Fibroblast of mammary gland (primary cell): Measurements from ENCODE around the gene SARDH.

Experiments
- DNase-seq: peaks from one replicate; pipeline ENCODE4 v3.0.0-alpha.2; 2010; ENCODE audit warnings: low read depth
- H3K4me3 ChIP-seq: 2 replicates; pipeline ENCODE4 v1.5.1; 2011; ENCODE audit warnings: low read depth, mild to moderate bottlenecking, low read length, moderate library complexity; ENCODE audit not compliant: control insufficient read depth
- CTCF ChIP-seq: conservative IDR thresholded peaks from 2 replicates; pipeline ENCODE4 v1.5.1; 2011; ENCODE audit warnings: low read depth, low read length, inconsistent platforms; ENCODE audit not compliant: control insufficient read depth, insufficient read depth

SARDH gene

GRCh38 chr9:133654736-133655657, 83.2 kb downstream of the SARDH start:
- TF ChIP-seq CTCF, result no peak
- H3K4me3 ChIP-seq, result no peak overlapping the region
- no peak for DNase-seq

- TF ChIP-seq CTCF, result no peak
- H3K4me3 ChIP-seq, result no peak overlapping the region
- DNase-seq, result no peak
Measured at GRCh38 chr9:133653638-133654037, 84.5 kb downstream of the SARDH start.

GRCh38 chr9:133650026-133650425, 88.1 kb downstream of the SARDH start:
- no peak for TF ChIP-seq CTCF

GRCh38 chr9:133649194-133649593, 89.0 kb downstream of the SARDH start:
- no peak for DNase-seq
- H3K4me3 ChIP-seq, result no peak overlapping the region
- TF ChIP-seq CTCF, result no peak

More at GRCh38 chr9:133650026-133650425, 88.1 kb downstream of the SARDH start:
- no peak overlapping the region for H3K4me3 ChIP-seq
- no peak for DNase-seq

GRCh38 chr9:133647765-133648469, 90.2 kb downstream of the SARDH start:
- DNase-seq, result no peak
- no peak for TF ChIP-seq CTCF
- H3K4me3 ChIP-seq, result no peak overlapping the region

GRCh38 chr9:133647148-133647547, 91.0 kb downstream of the SARDH start:
- no peak for TF ChIP-seq CTCF
- no peak overlapping the region for H3K4me3 ChIP-seq

More at GRCh38 chr9:133647148-133647547, 91.0 kb downstream of the SARDH start:
- no peak for DNase-seq
